Amniotic epithelial cell (primary cell): ENCODE measurements around the gene KCNE4.

Experiments
- DNase-seq: peaks from one replicate; pipeline ENCODE4 v3.0.0-alpha.2; 2010; ENCODE audit warnings: low read depth

KCNE4 gene

GRCh38 chr2:223086370-223086981 is 34.5 kb downstream of the KCNE4 start:
- no peak for DNase-seq

GRCh38 chr2:223087466-223087865 is 35.5 kb downstream of the KCNE4 start:
- no peak for DNase-seq

DNA sequence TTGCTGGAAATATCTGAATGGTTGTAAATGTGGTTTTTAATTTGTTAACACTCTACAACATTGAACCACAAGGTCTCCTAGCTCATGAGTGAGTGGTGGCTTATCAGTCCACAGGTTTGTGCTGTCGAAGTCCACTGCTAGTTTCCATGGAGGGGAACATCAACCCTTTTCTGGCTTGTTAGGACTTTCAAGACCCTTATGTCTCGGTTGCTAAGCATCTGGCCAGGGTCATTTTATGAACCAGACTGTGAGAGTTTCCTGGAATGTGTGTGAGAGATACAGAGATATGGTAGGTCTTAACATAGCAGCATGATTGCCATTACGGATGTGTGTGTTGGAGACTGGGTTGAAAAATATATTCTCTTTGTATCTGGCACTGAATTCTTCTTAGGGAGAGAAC is 36.9 kb downstream of the KCNE4 start:
- DNase-seq = no peak

DNA sequence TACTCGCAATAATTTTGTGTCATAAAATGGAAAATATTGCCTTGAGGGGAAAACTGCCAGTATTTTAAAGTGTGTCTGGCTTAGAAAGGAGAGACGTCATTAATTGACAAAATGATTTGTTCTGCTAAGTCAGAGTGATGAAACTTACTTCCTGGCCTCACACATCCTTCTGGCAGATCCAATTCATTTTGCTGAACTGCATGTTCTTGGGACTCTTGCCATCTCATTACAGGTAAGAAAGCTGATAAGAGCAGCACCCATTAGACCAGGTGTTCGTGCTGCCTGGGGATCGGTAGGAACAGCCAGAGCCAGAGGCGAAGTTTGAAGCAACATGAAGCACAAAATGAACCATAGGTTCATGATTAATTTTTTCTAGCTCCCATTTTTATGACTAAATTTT is 38.0 kb downstream of the KCNE4 start:
- no peak for DNase-seq

GRCh38 chr2:223090540-223091235 is 38.7 kb downstream of the KCNE4 start:
- no peak for DNase-seq

DNA sequence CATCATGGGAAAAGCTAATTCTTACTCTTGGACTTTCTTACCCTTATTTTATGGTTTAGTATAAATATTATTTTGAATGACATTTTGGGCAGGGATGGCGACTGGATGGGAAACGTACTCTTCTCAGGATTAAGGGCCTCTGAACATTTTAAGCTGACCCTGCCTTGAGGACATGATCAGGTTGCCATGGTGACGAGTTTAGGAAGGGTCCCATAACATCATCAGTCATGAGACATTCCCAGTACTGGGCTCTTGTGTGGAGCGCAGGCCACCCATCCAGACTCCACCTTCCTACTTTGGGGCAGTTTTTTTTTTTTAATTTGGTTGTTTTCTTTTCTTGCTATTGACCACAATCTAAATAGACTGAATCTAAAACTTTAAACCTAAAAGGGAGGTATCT is 40.7 kb downstream of the KCNE4 start:
- DNase-seq = no peak

DNA sequence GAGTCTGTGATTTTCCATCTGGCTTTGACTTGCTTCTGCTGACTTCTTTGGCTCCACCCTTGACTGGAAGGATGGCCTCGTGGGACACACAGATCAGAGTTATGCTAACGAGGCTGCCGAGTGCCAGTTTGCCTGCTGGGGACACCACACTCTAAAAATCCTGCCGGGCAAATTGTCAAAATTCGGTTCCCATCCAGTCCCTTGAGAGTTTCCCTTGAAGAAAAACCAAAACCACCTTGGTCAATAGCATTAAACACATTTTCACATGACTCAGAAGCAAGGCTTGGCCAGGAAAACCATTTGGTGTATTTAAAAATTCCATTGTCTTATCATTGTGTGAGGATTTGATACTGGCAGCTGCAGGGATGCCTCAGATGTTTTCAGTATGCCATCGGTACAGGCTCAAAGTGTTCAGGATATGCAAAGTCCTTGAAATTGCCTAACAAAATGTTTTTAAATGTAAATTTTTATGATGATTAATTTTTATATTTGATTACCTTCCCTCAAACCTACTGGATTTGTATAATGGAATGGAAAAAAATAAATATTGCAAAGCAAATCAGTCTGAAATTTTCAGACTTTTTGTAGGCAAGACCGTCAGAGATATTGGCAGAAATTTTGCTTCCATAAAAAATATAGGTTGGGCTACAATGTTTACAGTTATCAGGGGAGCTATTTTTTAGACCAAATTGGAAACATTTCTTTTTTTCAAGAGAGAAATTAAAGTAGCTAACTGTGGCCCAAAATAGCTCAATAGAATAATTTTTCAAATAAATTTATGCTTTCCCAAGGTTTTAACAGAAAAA is 41.6 kb downstream of the KCNE4 start:
- DNase-seq = peak; percentile 84

GRCh38 chr2:223095207-223095606 is 43.2 kb downstream of the KCNE4 start:
- no peak for DNase-seq

- DNase-seq = peak; percentile 86
These were observed 44.4 kb downstream of the KCNE4 start for GRCh38 chr2:223096235-223096970.

DNA sequence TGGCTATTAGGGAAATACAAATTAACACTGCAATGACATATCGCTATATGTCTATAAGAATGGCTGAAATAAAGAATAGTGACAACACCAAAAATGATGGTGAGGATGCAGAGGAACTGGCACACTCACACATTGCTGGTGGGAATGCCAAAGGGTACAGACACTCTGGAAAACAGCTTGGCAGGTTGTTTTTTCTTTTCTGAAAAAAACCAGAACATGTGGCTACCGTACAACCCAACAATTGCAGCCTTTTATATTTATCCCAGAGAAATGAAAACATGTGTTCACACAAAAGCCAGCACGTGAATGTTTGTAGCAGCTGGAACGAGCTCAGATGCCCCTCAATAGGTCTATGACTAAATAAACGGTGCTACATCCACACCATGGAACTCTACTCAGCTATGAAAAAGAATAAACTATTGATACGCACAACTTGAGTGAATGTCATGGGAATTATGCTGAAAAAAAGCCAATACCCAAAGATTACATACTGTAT is 45.9 kb downstream of the KCNE4 start:
- no peak for DNase-seq

GRCh38 chr2:223099561-223099960 is 47.6 kb downstream of the KCNE4 start:
- DNase-seq = no peak

- DNase-seq = peak; percentile 95
These were observed 48.1 kb downstream of the KCNE4 start for GRCh38 chr2:223100061-223100511.

- peak; percentile 57 for DNase-seq
These were observed 49.5 kb downstream of the KCNE4 start for GRCh38 chr2:223101340-223102039.

DNA sequence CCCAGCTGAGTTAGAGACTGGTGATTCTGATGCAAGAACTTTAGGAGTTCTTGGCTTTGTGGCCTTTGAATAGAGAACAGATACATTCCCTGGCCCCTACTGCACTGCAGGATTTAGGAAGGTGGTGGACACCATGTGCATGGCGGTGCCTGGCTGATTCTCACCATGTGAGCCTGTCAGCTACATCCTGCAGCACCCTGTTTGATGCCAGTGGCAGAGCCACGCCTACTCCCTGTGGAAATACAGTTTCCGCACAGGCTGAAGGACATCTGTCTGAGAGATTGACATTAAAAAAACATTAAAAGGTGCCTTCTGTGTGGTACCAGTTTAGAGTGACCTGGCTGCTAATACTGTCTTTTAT is 50.0 kb downstream of the KCNE4 start:
- no peak for DNase-seq

GRCh38 chr2:223102450-223102849 is 50.5 kb downstream of the KCNE4 start:
- DNase-seq = no peak

DNA sequence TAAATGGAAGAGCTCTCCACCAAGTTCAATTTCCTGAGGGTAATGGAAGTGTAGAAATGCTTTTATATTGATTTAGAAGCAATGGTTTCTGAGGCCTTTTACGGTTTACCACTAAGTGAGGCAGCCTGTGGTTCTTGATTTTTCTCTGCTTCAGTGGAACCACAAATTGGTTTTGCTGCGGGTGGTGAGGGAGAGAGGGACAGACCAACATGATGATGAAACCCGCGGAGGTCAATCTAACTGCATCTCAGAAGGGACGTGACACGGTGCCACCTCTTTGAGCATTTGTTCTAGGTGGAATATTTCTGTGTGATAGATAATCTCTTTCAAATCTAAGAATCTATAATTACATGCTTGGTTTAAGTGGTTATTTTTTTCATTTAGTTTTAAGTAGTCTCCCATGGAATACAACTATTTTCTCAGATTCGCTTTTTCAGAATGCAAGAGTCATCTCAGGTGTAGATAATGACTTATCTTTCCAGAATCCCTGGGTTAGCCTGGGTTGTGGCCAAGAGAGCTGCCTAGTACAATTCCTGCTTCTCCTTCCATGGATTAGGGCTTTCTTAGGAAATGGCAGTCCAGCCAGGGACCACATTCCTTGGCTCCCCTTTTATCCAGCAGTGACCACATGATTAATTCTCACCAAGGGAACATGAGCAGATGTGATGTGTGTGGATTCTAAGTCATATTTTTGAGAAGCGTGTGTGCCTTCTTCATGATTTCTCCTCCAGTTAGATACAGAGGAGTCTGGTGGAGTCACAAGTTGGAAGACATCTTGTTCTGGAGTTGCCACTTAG is 52.5 kb downstream of the KCNE4 start:
- DNase-seq = peak; percentile 10
